ENCODE measurements around the gene RASL11B.

DNA sequence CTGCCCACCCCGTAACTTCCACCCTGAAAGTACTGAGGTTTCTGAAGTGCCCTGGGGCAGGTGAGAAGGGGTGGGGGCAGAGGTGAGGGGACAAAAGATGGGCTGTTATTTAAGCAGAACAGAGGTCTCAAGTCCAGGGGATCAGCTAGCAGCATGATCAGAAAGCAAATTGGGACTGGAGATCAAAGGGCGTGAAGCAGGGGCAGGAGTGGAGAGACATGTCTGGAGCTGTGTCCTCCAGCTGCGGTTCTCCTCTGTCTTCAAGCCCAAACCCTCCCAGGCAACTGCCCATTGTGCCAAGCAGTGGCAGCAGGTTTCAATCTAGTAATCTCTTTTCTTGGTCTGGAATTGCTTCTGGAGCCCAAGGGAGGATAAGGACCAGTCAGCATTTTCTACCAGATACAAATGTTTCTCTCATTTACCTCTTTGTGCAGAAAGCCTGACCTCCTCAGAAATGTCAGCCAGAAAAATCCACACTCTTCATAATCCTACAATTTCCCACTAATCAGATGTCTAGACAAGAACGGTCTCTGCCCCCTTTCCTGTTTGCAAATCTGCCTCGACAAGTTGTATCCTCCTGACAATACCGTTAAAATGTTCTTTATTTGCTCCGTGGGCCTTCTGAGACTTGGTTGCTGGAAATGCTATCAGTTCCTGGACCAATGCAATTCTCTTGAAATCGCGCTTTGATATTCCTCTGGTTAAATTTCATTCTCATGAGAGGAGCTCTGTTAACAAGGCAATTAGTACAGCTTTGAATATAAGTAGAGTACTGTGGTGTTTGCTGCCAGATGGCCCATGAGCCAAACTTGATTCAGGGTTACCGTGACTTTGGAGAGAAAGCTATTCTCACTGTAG, 23.2 kb upstream of the RASL11B start:
- TF ChIP-seq, protein P1, sequence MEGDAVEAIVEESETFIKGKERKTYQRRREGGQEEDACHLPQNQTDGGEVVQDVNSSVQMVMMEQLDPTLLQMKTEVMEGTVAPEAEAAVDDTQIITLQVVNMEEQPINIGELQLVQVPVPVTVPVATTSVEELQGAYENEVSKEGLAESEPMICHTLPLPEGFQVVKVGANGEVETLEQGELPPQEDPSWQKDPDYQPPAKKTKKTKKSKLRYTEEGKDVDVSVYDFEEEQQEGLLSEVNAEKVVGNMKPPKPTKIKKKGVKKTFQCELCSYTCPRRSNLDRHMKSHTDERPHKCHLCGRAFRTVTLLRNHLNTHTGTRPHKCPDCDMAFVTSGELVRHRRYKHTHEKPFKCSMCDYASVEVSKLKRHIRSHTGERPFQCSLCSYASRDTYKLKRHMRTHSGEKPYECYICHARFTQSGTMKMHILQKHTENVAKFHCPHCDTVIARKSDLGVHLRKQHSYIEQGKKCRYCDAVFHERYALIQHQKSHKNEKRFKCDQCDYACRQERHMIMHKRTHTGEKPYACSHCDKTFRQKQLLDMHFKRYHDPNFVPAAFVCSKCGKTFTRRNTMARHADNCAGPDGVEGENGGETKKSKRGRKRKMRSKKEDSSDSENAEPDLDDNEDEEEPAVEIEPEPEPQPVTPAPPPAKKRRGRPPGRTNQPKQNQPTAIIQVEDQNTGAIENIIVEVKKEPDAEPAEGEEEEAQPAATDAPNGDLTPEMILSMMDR (IDR thresholded peaks at IDR 0.05) = no peak
- TF ChIP-seq POLR2A (IDR thresholded peaks at IDR 0.05) = no peak
